Left lung (tissue), 10 donors: ENCODE measurements around the gene FAM120B. TPM values are rescaled to one million over a fixed set of nuclear protein-coding genes. Genes with fewer than 3 reads are reported as not detected.

Source experiments
- ATAC-seq: fragments of 200-7000 bp; cut with Tn5 transposase; one replicate; pipeline ENCODE4 v1.9.1; 2020; ENCODE audit warnings: moderate library complexity
- DNase-seq, 4 donors: peaks; one replicate each; pipeline ENCODE4 v3.0.0-alpha.2; 2013 to 2020
- H3K27ac ChIP-seq, 2 donors: fragments of 200-600 bp; sonication (generic) in 1 of 2; one replicate each; pipeline versions ENCODE4 v1.5.0 to v1.8.0; 2020 to 2021
- H3K27me3 ChIP-seq, 2 donors: fragments of 200-600 bp; sonication (generic) in 1 of 2; one replicate each; pipeline versions ENCODE4 v1.5.0 to v1.8.0; 2020 to 2021
- H3K36me3 ChIP-seq, 2 donors: fragments of 200-600 bp; sonication (generic) in 1 of 2; one replicate each; pipeline versions ENCODE4 v1.5.0 to v1.8.0; 2020 to 2021
- H3K4me1 ChIP-seq, 2 donors: fragments of 200-600 bp; one replicate each; pipeline ENCODE4 v1.8.0; 2021
- H3K4me3 ChIP-seq, 2 donors: fragments of 200-600 bp; sonication (generic) in 1 of 2; one replicate each; pipeline versions ENCODE4 v1.5.0 to v1.8.0; 2020 to 2021; ENCODE audit warnings: mild to moderate bottlenecking in 1 of 2
- H3K9me3 ChIP-seq, 2 donors: fragments of 200-600 bp; sonication (generic) in 1 of 2; one replicate each; pipeline versions ENCODE4 v1.5.0 to v1.8.0; 2020 to 2021
- intact Hi-C, 2 donors: fragments of 100-400 bp; cut with DNase I; formaldehyde crosslinking; loops; one replicate each; pipeline versions ENCODE4 v1.11.2 to v1.14.2; 2022
- polyA plus RNA-seq, 6 donors: library from polyadenylated mRNA; unstranded; fragments of 120-200 nt; gene quantifications; one replicate each; pipeline ENCODE4 v1.2.1, GENCODE V29; 2013; ENCODE audit not compliant: insufficient read length in 6 of 6
- total RNA-seq, 2 donors: library from RNA; stranded (reverse); fragmentation: NEBNext Ultra II Directional; extraction: Animal tissue kit (Norgen Biotek cat#: 25700); gene quantifications; one replicate each; pipeline ENCODE4 v1.2.1, GENCODE V29; 2021
- TF ChIP-seq, protein P1 (sequence below), 2 donors: fragments of 200-600 bp; sonication (generic) in 1 of 2; IDR thresholded peaks; one replicate each; pipeline versions ENCODE4 v1.5.0 to v1.8.0; 2021; ENCODE audit warnings: antibody characterized with exemption in 2 of 2
- donor health status: DM: no; HTN: yes; CAD: no.
- donor health status: DM: no; HTN: no; CAD: no.

Gene FAM120B
- total and polyA plus RNA-seq, 8 donors, result 26.6 to 37.7 (median 35.5) TPM

DNA sequence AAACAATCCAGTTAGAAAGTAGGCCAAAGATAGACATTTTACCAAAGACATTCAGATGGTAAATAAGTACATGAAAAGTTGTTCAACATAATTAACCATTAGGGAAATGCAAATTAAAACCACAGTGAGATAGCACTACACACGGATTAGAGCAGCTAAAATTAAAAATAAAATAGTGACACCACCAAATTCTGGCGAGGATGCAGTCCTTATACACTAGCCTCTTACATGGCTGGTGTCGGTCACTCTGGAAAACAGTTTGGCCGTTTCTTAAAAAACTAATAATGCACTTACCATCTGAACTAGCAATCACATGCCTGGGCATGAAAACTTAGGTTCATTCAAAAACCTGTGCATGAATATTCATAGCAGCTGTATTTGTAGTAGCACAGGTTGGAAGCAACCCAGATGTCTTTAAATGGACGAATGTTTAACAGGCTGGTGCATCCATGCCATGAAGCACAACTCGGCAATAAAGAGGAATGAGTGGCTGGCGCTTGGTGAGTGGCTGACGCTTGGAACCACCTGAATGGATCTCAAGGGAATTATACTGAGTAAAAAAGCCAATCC is 77.0 kb downstream of the FAM120B start:
- Histone ChIP-seq H3K4me1 (peaks cover 0 to 4% of the 10 kb centered on the region in 2 donors), H3K9me3 (no peaks in the 10 kb centered on the region), H3K27ac (no peak overlapping the region), H3K36me3 (peaks cover 0 to 19% of the 10 kb centered on the region in 2 donors), H3K4me3 (no peak overlapping the region), H3K27me3 (no peaks in the 10 kb centered on the region)
- intact Hi-C loops, result no loop called here
- DNase-seq (no peak), ATAC-seq (no peak)
- TF ChIP-seq, protein P1, sequence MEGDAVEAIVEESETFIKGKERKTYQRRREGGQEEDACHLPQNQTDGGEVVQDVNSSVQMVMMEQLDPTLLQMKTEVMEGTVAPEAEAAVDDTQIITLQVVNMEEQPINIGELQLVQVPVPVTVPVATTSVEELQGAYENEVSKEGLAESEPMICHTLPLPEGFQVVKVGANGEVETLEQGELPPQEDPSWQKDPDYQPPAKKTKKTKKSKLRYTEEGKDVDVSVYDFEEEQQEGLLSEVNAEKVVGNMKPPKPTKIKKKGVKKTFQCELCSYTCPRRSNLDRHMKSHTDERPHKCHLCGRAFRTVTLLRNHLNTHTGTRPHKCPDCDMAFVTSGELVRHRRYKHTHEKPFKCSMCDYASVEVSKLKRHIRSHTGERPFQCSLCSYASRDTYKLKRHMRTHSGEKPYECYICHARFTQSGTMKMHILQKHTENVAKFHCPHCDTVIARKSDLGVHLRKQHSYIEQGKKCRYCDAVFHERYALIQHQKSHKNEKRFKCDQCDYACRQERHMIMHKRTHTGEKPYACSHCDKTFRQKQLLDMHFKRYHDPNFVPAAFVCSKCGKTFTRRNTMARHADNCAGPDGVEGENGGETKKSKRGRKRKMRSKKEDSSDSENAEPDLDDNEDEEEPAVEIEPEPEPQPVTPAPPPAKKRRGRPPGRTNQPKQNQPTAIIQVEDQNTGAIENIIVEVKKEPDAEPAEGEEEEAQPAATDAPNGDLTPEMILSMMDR (IDR thresholded peaks at IDR 0.05), result no peak

DNA sequence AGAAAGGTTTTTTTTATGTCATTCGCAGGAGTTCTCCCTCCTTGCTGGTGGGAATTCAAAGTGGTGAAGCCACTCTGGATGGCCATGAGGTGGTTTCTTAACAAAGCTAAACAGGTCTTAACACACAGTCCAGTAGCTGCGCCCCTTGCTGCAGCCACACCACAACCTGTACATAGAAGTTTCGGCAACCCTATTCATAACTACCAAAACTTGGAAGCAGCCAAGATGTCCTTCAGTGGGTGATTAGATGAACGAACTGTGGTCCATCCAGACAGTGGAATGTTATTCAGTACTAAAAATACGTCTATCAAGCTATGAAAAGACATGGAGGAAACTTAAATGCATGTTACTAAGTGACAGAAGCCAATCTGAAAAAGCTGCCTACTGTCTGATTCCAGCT is 78.9 kb downstream of the FAM120B start:
- H3K4me3 ChIP-seq, result no peak overlapping the region
- no peak overlapping the region for H3K27ac ChIP-seq
- ATAC-seq, result no peak
- TF ChIP-seq, protein P1 (IDR thresholded peaks at IDR 0.05), result no peak
- no peaks in the 10 kb centered on the region for H3K27me3 ChIP-seq
- no peak for DNase-seq
- no peaks in the 10 kb centered on the region for H3K4me1 ChIP-seq
- no peaks in the 10 kb centered on the region for H3K9me3 ChIP-seq
- H3K36me3 ChIP-seq, result peaks cover 0 to 36% of the 10 kb centered on the region in 2 donors
- intact Hi-C loops, result no loop called here

DNA sequence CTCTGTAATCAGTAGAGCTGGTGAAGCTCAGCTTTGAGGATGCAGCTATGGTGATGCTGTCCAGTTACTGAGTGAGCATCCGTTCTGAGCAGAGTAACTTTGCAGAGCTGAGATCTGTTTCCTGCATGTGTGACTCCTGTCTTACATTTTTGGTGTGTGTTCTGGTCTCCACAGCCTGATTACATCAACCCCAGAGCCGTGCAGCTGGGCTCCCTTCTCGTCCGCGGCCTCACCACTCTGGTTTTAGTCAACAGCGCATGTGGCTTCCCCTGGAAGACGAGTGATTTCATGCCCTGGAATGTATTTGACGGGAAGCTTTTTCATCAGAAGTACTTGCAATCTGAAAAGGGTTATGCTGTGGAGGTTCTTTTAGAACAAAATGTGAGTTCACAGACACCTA is 81.6 kb downstream of the FAM120B start:
- TF ChIP-seq, protein P1 (IDR thresholded peaks at IDR 0.05), result no peak

DNA sequence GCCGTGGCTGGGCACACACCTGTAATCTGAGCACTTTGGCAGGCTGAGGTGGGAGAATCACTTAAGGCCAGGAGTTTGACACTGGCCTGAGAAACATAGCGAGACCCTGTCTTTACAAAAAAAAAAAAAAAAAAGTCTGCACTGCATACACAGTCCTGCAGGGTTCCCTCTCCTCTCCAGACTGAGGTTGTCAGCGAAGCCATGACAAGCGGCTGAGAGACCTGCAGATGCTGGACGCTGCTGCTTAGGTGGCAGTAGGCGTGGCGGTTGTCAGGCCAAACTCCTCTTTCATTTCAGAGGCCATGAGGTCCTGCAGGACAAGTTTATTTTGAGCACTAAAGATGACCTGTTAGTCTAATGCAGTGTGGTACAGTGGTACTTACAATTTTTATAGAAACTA is 86.5 kb downstream of the FAM120B start:
- no peaks in the 10 kb centered on the region for H3K9me3 ChIP-seq
- no peak overlapping the region for H3K27ac ChIP-seq
- TF ChIP-seq, protein P1 (IDR thresholded peaks at IDR 0.05), result no peak
- no peaks in the 10 kb centered on the region for H3K4me1 ChIP-seq
- DNase-seq (no peak), ATAC-seq (no peak)
- no peaks in the 10 kb centered on the region for H3K27me3 ChIP-seq
- peaks cover 0 to 97% of the 10 kb centered on the region in 2 donors for H3K36me3 ChIP-seq
- intact Hi-C loops, result no loop called here
- no peak overlapping the region for H3K4me3 ChIP-seq

More for the DNA sequence above, 81.6 kb downstream of the FAM120B start:
- Histone ChIP-seq H3K27me3 (no peaks in the 10 kb centered on the region), H3K4me3 (no peak overlapping the region), H3K4me1 (no peaks in the 10 kb centered on the region), H3K27ac (no peak overlapping the region), H3K36me3 (peaks cover 0 to 62% of the 10 kb centered on the region in 2 donors), H3K9me3 (no peaks in the 10 kb centered on the region)
- intact Hi-C loops, result no loop called here
- DNase-seq (no peak), ATAC-seq (no peak)

DNA sequence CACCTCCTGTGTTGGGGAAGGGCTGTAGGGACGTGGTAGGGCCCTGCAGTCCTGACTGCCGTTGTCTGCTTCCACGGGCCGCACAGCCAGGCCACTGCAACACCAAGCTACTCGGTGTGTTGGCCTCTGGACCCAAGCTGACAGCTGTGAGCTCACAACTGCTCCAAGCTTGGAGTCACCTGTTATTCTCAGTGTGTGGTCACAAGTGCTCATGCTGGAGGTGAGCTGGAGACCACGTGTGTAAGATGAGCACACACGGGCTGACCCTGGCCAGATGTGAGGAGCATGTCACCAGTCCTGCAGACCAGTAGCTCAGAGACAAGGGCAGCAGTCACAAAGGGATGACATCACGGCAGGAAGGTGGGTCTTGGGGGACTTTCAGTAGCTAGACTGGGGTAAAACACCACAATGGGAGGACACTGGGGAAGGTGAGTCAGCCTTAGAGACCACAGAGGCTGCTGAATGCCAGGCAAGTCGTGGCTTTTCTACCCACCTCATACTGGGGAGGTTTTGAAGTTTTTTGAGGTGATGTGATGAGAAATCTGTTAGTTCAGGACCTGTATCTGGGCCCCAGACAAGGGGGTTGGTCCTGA is 87.3 kb downstream of the FAM120B start:
- no peak for ATAC-seq
- peaks cover 0 to 88% of the 10 kb centered on the region in 2 donors for H3K36me3 ChIP-seq
- intact Hi-C loops, result no loop called here

More for the DNA sequence above, 87.3 kb downstream of the FAM120B start:
- TF ChIP-seq, protein P1 (IDR thresholded peaks at IDR 0.05), result no peak
- H3K4me3 ChIP-seq, result no peak overlapping the region
- no peak overlapping the region for H3K27ac ChIP-seq
- no peaks in the 10 kb centered on the region for H3K9me3 ChIP-seq
- no peaks in the 10 kb centered on the region for H3K4me1 ChIP-seq
- no peak for DNase-seq
- H3K27me3 ChIP-seq, result no peaks in the 10 kb centered on the region
